NT2/D1 (cell line): ENCODE data around the gene ADPRH.
"Not testable (repeated sequence)": the region's sequence is repeated elsewhere in the genome, so short reads cannot be mapped to it uniquely, and the experiment has no call there.

Experiments used
- DNase-seq: peaks from one replicate; pipeline ENCODE4 v3.0.0-alpha.2; 2011; ENCODE audit warnings: low read depth, low spot score
- H3K27me3 ChIP-seq: 2 replicates; pipeline ENCODE4 v1.6.0; 2011; ENCODE audit warnings: mild to moderate bottlenecking; ENCODE audit not compliant: insufficient read length, insufficient read depth
- H3K36me3 ChIP-seq: 2 replicates; pipeline ENCODE4 v1.6.1; 2011; ENCODE audit warnings: mild to moderate bottlenecking, low read length, mixed read lengths; ENCODE audit not compliant: insufficient read depth, insufficient read length
- H3K4me1 ChIP-seq: 2 replicates; pipeline ENCODE4 v1.5.1; 2011; ENCODE audit not compliant: insufficient read depth, insufficient read length
- H3K4me3 ChIP-seq: 2 replicates; pipeline ENCODE4 v1.5.1; 2011; ENCODE audit warnings: low read depth; ENCODE audit not compliant: insufficient read length
- H3K9ac ChIP-seq: 2 replicates; pipeline ENCODE4 v1.6.0; 2011; ENCODE audit warnings: low read depth; ENCODE audit not compliant: insufficient read length
- H3K9me3 ChIP-seq: 2 replicates; pipeline ENCODE4 v1.5.1; 2011; ENCODE audit warnings: mild to moderate bottlenecking, low read length; ENCODE audit not compliant: insufficient read depth
- SUZ12 ChIP-seq: IDR thresholded peaks from 2 replicates; pipeline ENCODE4 v1.6.1; 2011; ENCODE audit not compliant: insufficient read length, insufficient read depth; ENCODE audit errors: extremely low read depth
- YY1 ChIP-seq: IDR thresholded peaks from 2 replicates; pipeline ENCODE4 v1.6.1; 2011; ENCODE audit not compliant: insufficient read length, insufficient read depth
- ZNF274 ChIP-seq: IDR thresholded peaks from 2 replicates; pipeline ENCODE4 v1.6.1; 2011; ENCODE audit warnings: mild to moderate bottlenecking, low read depth, low read length

ADPRH gene

GRCh38 chr3:119541547-119541946 lies 37.7 kb upstream of the ADPRH start:
- Histone ChIP-seq H3K27me3 (no peaks in the 10 kb centered on the region), H3K9me3 (no peaks in the 10 kb centered on the region), H3K9ac (no peak overlapping the region), H3K4me3 (no peak overlapping the region), H3K4me1 (no peaks in the 10 kb centered on the region), H3K36me3 (no peaks in the 10 kb centered on the region)
- TF ChIP-seq SUZ12 (no peak), ZNF274 (no peak), YY1 (no peak)
- no peak for DNase-seq

GRCh38 chr3:119542168-119542767 lies 37.0 kb upstream of the ADPRH start:
- H3K4me1 ChIP-seq, result no peaks in the 10 kb centered on the region
- no peak for DNase-seq

GRCh38 chr3:119543147-119543546 lies 36.1 kb upstream of the ADPRH start:
- no peak for TF ChIP-seq YY1
- TF ChIP-seq ZNF274, result no peak
- no peak for TF ChIP-seq SUZ12
- Histone ChIP-seq H3K36me3 (no peaks in the 10 kb centered on the region), H3K4me1 (no peaks in the 10 kb centered on the region), H3K27me3 (no peaks in the 10 kb centered on the region), H3K9me3 (no peaks in the 10 kb centered on the region), H3K9ac (no peak overlapping the region), H3K4me3 (no peak overlapping the region)
- no peak for DNase-seq

More at GRCh38 chr3:119542168-119542767, 37.0 kb upstream of the ADPRH start:
- Histone ChIP-seq H3K36me3 (no peaks in the 10 kb centered on the region), H3K9me3 (no peaks in the 10 kb centered on the region), H3K9ac (no peak overlapping the region), H3K27me3 (no peaks in the 10 kb centered on the region), H3K4me3 (no peak overlapping the region)
- no peak for TF ChIP-seq SUZ12
- TF ChIP-seq ZNF274, result no peak
- TF ChIP-seq YY1, result no peak

GRCh38 chr3:119547227-119547626 lies 32.1 kb upstream of the ADPRH start:
- no peak overlapping the region for H3K9ac ChIP-seq
- H3K36me3 ChIP-seq, result no peaks in the 10 kb centered on the region
- H3K4me3 ChIP-seq, result no peak overlapping the region
- no peaks in the 10 kb centered on the region for H3K27me3 ChIP-seq
- no peak for DNase-seq
- no peaks in the 10 kb centered on the region; the same call in 1 of the 2 replicates for H3K9me3 ChIP-seq
- H3K4me1 ChIP-seq, result peaks cover 3% of the 10 kb centered on the region
- no peak for TF ChIP-seq YY1
- no peak for TF ChIP-seq SUZ12
- no peak for TF ChIP-seq ZNF274

GRCh38 chr3:119548341-119548740 lies 31.0 kb upstream of the ADPRH start:
- no peak overlapping the region for H3K4me3 ChIP-seq
- H3K27me3 ChIP-seq, result no peaks in the 10 kb centered on the region
- no peak overlapping the region for H3K9ac ChIP-seq
- H3K9me3 ChIP-seq, result no peaks in the 10 kb centered on the region; the same call in 1 of the 2 replicates
- H3K4me1 ChIP-seq, result peaks cover 3% of the 10 kb centered on the region
- TF ChIP-seq SUZ12, result no peak
- no peak for DNase-seq
- no peaks in the 10 kb centered on the region for H3K36me3 ChIP-seq

GRCh38 chr3:119550192-119550910 lies 28.9 kb upstream of the ADPRH start:
- Histone ChIP-seq H3K4me3 (no peak overlapping the region), H3K27me3 (no peaks in the 10 kb centered on the region), H3K9me3 (no peaks in the 10 kb centered on the region; the same call in 1 of the 2 replicates), H3K9ac (no peak overlapping the region), H3K36me3 (no peaks in the 10 kb centered on the region), H3K4me1 (peaks cover 3% of the 10 kb centered on the region)
- DNase-seq, result no peak
- no peak for TF ChIP-seq YY1
- no peak for TF ChIP-seq SUZ12

GRCh38 chr3:119551598-119551997 lies 27.7 kb upstream of the ADPRH start:
- peaks cover 3% of the 10 kb centered on the region for H3K4me1 ChIP-seq
- H3K36me3 ChIP-seq, result no peaks in the 10 kb centered on the region
- no peak for DNase-seq
- H3K27me3 ChIP-seq, result no peaks in the 10 kb centered on the region
- no peak for TF ChIP-seq YY1
- TF ChIP-seq SUZ12, result no peak
- no peak for TF ChIP-seq ZNF274
- H3K9me3 ChIP-seq, result no peaks in the 10 kb centered on the region; the same call in 1 of the 2 replicates
- no peak overlapping the region for H3K4me3 ChIP-seq
- no peak overlapping the region for H3K9ac ChIP-seq

- H3K4me3 ChIP-seq, H3K4me1 ChIP-seq, DNase-seq: not testable (repeated sequence)
Measured at GRCh38 chr3:119552928-119553327, 26.4 kb upstream of the ADPRH start.

More at GRCh38 chr3:119552928-119553327, 26.4 kb upstream of the ADPRH start:
- not testable (repeated sequence) for H3K36me3 ChIP-seq, H3K27me3 ChIP-seq, H3K9ac ChIP-seq, H3K9me3 ChIP-seq
